GM06990 (cell line): ENCODE measurements around the gene MAP3K1.

Source experiments
- DNase-seq: peaks from one replicate; pipeline ENCODE4 v3.0.0-alpha.2; 2011; ENCODE audit not compliant: insufficient read length; ENCODE audit errors: extremely low read depth
- H3K27me3 ChIP-seq: replicated peaks from 2 replicates; pipeline ENCODE4 v1.6.0; 2011; ENCODE audit warnings: low read length; ENCODE audit not compliant: control insufficient read depth, insufficient read depth
- H3K36me3 ChIP-seq: 2 replicates; pipeline ENCODE4 v1.5.1; 2011; ENCODE audit warnings: low read length; ENCODE audit not compliant: control insufficient read depth, insufficient read depth
- H3K4me3 ChIP-seq: replicated peaks from 2 replicates; pipeline ENCODE4 v1.5.1; 2011; ENCODE audit warnings: low read depth, mild to moderate bottlenecking, control low read depth, low read length
- CTCF ChIP-seq: IDR thresholded peaks from 2 replicates; pipeline ENCODE4 v1.5.1; 2011; ENCODE audit warnings: low read length, control low read depth, mild to moderate bottlenecking, inconsistent platforms; ENCODE audit not compliant: insufficient read depth, poor library complexity, severe bottlenecking

Gene MAP3K1

GRCh38 chr5:56851258-56851941 is 36.1 kb downstream of the MAP3K1 start:
- Histone ChIP-seq H3K4me3 (no peak overlapping the region), H3K27me3 (no peaks in the 10 kb centered on the region), H3K36me3 (no peaks in the 10 kb centered on the region)
- no peak for TF ChIP-seq CTCF
- DNase-seq: no peak

- no peak for TF ChIP-seq CTCF
- no peak for DNase-seq
- H3K4me3 ChIP-seq: no peak overlapping the region
- H3K36me3 ChIP-seq: no peaks in the 10 kb centered on the region
- H3K27me3 ChIP-seq: no peaks in the 10 kb centered on the region
Observed at GRCh38 chr5:56852228-56853000, 37.1 kb downstream of the MAP3K1 start.

- Histone ChIP-seq H3K27me3 (no peaks in the 10 kb centered on the region), H3K4me3 (no peak overlapping the region), H3K36me3 (no peaks in the 10 kb centered on the region)
- TF ChIP-seq CTCF: no peak
- DNase-seq: no peak
Observed at GRCh38 chr5:56853698-56854097, 38.3 kb downstream of the MAP3K1 start.

- no peaks in the 10 kb centered on the region for H3K27me3 ChIP-seq
- DNase-seq: no peak
- H3K36me3 ChIP-seq: no peaks in the 10 kb centered on the region
Observed at GRCh38 chr5:56854920-56855319, 39.6 kb downstream of the MAP3K1 start.

GRCh38 chr5:56856541-56857178 is 41.3 kb downstream of the MAP3K1 start:
- H3K36me3 ChIP-seq: no peaks in the 10 kb centered on the region
- H3K4me3 ChIP-seq: no peak overlapping the region
- no peak for TF ChIP-seq CTCF
- no peak for DNase-seq
- H3K27me3 ChIP-seq: no peaks in the 10 kb centered on the region

More at GRCh38 chr5:56854920-56855319, 39.6 kb downstream of the MAP3K1 start:
- H3K4me3 ChIP-seq: no peak overlapping the region
- no peak for TF ChIP-seq CTCF
